GM21717 (cell line): ENCODE data around the gene SPACA9.

Source experiments
- ATAC-seq: cut with Tn5 transposase; IDR thresholded peaks from one replicate; pipeline ENCODE4 v1.9.1; 2021; ENCODE audit warnings: mild to moderate bottlenecking, moderate library complexity; ENCODE audit not compliant: unreplicated experiment

The SPACA9 gene

DNA sequence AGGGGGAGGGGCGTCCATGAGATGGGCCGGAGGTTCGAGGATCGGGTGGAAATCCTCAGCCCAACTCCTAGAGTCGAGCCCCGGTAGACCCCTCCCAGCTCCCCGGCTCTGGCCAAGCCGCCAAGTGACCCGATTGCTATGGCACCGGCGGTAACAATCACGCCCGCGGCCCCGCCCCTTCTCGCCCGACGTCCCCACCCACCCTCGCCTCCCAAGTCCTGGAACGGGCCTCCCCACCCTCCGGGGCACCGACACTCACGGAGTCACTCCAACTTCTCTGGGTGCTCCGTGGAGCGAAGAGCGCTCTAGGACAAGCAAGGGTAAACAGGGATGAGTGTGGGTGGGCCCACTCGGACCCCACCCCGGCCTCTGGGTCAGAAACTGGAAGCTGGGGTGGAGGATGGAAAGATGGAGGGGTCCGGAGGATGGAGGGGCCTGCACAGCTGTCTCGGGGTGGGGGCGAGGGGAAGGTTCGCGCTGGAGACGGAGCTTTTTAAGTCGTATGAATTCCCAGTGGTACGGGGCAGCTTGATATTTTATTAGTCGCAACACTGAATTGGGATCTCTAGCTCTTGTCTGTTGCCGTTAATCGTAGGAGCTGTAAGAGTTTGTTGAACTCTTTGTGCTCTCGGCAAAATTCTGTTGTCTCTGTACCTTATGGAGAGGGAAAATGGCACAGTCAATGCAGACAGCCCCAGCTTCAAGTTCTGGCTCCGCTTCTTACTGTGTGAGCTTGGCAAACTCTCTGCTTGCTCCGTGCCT lies at the start of gene SPACA9:
Gene SPACA9, plus strand, starts transcription at position 204 of the 762 bp plus-strand sequence. CDS start 5,050 bp downstream, outside the sequence.
- no peak for ATAC-seq

DNA sequence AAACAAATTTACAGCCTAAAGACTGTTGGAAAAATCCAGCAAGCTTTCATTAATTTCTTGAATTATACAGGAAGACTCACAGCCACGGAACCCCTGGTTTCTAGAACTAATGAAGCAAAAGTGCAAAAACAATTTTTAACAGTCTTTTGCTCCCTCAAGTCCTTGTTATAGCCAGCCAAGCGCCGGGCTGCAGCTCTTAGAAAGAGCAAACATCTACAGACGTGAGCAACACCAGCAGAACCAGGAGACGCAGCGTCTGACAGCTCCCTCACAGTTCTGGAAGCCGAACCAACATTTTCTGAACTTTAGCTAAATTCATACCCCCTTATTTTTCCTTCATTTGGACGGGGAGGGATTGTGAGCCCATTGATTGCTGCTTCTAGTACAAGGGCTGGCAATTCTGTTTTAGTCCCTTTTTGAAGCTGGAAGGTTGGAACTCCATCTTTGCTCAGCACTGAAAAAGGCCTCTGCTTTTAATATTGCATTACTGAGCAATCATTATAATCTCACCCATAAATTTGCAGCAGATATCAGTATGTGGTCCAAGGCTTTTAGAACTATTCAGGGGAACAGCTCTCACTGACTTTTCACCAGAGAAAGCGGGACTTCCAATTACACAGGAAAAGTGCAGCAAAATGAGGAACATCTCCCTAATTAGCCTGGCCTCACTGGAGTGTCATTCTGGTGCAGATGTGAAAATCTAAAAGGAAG lies 46.4 kb upstream of the SPACA9 start:
- no peak for ATAC-seq

DNA sequence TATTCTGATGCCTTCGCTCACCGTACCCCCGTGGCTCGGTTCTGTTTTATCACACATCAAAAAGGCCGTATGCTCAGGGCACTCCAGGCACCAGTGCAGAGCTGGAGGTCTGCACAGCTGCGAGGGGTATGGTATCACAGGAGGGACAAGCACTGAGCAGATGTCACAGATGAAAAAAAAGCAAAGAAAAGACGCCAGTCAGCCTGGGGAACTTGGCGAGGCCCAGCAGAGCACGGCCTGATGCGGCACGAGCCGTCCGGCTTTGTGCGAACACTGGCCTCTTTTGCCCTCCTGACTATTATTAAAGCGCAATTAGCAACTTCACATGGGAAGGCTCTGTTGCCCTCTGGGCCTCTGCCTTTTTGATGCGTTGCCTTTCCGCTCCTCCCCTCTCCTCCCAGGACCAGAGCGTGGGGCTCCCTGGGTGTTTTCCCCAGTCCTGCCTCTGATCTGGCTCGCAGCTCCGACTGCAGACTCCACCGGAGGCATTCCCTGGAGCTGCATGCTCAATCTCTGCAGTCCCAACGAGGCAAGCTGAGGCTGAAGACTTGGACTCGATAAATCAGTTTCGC lies 45.1 kb upstream of the SPACA9 start:
- ATAC-seq, result no peak

DNA sequence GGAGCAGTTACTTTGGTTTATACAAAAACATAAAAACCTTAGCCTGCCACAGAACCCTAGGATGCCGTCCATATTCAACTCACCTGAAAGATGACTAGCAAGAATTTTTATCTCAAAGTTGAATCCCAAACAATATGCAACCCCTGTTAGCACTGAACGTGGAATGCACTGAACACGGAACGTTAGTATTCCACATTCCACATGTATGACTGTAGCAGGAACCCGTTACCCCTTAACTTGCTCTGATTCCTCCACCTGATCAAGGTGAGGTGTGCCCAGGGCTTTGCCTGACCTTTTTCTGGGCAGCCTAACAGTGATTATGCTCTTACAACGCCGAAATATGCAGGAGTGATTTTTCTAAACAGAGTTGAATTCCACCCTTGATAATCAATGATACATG lies 44.4 kb upstream of the SPACA9 start:
- ATAC-seq, result no peak

DNA sequence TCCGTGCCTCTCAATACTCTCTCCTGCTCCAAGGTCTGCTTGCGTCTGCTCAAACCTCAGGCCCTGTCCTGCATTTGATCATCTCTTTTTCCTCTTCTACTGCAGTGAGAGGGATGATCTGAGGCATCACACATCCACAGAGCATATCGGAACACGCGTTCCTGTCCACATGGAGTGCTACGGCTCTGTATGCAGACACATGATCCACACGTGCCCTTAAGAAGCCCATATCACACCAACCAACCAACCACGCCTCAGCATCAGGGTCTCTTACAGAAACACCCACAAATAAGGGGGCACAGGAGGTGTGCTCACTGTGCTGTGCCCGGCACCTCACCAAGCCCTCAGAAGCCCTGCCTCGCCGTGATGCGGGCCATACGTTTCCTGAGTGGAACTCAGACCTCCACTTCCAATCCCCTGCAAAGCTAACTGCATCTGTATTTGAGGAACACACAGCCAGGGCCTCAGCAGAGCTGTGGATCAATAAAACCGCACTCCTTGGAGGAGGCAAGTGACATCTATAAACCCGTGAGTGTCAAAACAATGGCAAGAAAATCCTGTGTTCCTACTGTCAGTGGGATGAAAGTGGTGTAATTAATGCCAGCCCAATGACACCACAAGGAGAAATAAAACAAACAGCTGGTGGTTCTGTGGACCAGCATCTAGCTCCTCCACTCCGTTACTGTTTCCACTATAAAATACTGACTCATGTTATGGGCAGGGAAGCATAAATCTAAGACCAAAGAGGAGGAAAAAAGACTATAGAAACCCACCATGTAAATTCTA lies 41.0 kb upstream of the SPACA9 start:
- no peak for ATAC-seq

DNA sequence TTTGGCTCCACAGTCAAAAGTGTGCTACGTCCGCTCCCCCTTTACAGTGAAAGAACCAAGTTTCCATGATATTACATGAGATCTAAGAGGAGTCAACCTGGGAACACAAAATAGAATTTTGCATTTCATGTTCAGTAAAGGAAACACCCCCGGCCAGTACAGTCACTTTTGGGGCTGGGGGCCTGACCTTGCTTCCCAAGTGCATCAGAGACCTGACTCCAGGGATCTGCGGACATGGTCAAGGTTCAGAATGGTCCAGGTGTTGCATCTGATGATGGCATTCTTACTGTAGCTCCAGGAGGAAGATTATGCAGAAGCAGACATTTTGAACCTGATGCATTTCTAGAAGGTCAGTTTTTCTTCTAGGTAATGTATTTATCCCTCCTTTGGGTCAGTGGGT lies 40.4 kb upstream of the SPACA9 start:
- no peak for ATAC-seq

DNA sequence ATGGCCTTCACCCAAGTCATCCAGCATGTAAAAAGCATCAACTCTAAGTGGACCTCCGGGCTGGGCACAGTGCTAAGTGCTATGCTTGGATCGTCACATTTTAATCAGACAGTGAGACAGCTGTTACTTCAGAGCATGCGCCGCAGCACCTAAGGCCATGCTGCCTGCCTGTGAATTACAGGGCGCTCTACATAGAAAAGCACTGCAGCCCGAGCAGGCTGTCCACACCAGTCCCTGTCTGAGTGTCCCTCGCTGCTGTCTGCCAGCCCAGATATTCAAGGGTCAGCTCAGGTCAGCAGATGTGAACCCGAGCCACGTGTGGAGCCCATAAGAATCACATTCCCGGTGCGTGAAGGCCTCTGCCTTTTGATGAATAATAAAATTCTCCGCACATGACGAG lies 37.7 kb upstream of the SPACA9 start:
- no peak for ATAC-seq

DNA sequence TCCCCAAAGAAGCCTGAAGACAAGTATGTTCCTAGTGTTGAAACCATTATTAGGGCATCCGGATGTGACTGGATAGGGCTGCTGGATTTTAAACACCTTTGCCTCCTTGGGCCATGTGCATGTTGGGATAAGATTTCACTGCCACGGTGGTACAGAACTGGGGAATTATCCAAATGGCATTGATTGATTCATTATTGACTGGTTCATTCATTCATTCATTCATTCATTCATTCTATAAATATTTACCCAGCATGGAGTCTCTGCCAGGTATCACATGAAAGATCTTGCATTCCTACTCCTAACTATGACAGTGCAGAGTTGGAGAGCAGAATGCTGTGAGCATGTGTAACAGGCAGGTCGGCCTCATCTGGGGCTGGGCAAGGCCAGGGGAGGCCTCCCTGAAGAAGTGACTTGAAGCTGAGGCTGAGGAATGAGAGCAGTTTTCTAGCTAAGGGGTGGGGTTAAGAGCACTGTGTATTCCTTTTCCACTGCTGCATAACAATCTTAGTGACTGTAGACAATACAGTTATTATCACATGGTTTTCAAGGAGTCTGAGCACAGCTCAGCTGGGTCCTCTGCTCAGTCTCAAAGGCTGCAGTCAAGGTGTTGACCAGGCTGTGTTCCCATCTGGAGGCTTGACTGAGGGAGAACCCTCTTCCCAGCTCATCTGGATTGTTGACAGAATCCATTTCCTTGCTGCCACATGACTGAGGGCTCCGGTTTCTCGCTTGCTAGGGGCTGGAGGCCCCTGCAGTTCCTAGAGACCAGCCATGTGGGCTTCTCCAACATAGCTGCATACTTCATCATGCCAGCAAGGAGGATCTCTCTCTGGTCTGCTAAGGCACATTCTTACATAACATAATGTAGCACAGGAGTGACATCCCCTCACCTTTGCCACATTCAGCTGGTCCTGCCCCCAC lies 36.3 kb upstream of the SPACA9 start:
- no peak for ATAC-seq

DNA sequence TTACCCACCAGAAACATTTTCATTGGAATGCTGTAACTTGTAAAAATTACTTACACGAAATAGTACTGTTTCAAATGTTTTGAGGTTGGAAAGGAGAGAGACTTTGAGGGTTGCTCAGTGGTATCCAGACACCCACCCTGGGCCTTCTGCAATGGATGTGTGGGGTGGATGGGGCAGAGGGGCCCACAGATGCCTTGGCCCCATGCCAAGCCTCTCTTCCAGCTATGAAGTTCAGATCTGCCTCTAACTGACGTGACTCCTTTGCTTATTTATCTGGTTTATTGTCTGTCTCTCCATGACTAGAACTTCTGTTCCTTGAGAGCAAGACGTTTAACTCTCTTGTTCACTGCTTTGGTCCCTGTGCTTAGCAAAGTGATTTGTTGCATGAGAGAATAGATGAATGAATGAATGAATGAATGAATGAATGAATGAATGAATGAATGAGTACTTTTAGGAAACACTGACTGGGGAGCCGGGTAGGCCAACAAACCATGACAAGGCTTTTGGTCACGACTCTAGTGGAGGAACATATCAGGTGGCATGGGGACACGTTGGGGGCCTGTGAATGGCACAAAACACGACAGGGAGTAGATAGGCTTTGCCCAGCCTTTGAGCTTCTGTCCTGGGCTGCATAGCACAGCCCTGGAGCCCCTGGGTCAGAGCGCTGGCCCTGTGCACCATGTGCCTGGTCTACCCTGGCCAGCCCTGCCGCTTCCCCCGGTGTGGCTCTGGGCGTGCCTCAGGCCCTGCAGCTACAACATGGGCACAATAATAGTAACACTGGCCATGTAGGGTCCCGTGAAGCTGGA lies 32.4 kb upstream of the SPACA9 start:
- ATAC-seq, result no peak

DNA sequence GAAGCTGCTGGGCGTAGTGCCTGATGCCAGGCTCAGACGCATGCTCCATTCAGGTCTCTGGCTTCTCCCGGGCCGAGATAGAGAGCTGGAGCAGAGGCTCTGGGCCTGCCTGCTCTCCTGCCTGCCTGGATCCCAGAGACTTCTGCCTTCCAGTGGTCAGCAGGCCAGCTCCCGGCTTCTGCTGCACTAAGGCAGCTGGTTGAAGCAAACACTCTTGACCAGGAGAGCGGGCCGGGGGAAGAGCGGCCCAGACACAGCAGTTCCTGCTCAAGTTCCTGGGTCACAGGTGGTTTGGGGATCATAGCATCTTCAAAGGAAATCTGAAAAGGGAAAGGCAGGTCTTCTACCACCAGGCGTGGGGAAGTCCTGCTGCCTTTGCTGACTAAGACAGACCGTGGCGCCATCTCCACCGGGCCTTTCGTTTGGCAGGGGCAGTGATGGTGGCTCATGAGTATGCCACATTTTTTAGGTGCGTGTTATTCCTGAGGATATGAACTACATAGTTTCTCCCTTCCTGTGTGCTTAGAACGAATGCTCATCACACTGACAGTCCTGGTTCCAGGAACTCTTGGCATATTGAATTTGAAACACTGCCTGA lies 31.7 kb upstream of the SPACA9 start:
- ATAC-seq, result no peak

DNA sequence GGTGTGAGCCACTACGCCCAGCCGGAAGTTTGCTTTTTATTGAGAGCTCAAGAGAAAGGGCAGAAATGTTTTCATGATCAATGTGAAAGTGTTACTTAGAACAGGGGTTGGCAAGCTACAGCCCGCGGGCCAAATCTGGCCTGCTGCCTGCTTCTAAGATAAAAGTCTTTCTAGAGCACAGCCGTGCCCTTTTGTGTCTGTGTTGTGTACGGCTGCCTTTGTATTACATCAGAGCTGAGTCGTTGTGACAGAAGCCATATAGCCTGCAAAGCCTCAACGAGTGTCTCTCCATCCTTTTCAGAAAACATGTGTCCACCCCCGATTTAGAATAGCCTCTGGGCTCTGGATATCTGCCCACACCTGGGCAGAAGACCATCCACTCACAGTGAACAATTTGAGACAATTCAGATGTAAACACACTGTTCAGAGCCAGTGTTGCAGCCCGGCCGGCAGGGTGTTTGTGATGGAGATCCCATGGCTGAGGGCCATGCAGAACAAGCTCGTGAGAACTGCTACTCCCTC lies 29.5 kb upstream of the SPACA9 start:
- ATAC-seq, result no peak

DNA sequence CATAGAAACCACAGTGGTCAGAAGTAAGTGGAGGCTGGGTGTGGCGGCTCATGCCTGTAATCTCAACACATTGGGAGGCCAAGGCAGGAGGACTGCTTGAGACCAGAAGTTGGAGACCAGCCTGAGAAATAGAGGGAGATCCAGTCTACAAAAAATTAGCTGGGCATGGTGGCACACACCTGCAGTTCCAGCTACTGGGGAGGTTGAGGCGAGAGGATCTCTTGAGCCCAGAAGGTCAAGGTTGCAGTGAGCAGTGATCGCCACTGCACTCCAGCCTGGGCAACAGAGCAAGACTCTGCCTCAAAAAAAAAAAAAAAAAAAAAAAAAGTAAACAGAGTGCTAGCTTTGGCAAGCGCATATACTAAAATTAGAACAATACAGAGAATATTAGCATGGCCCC lies 25.2 kb upstream of the SPACA9 start:
- ATAC-seq, result no peak

DNA sequence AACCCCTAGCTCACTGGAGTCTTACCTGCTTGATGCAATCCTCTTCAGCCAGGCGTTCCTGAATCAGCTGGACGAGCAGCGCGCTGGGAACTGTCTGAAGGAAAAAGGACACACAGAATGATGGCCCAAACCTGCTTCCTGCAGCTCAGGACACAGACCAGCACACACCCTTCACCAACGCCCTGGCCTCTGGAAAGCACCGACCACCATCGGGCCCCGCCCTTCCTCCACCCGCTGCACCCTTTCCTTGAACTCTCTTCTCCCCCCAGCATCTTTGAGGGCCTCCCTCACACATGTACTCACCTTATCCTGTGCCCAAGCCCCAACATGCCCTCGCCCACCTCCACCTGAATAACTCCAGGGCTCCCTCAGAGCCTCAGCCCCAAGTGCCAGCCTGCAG lies 23.9 kb upstream of the SPACA9 start:
- no peak for ATAC-seq

DNA sequence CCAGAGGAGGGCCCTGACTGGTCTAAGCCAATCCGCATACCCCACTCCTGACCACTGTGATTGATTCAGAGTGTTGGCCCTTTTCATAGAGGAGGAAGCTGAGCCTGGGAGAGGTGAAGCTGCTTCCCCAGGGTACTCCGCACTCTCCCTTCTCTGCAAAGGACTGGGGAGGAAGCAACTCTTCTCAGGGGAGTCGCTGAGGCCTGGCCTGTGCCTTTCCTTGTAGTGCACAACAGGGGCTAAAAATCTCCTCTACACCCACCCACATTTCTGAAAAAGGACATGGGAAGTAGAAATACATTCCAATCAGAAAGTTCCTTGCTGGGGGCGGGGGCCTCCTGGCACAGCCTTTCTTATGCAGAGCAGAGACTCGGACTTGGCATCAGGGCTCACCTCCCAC lies 22.8 kb upstream of the SPACA9 start:
- ATAC-seq, result no peak

DNA sequence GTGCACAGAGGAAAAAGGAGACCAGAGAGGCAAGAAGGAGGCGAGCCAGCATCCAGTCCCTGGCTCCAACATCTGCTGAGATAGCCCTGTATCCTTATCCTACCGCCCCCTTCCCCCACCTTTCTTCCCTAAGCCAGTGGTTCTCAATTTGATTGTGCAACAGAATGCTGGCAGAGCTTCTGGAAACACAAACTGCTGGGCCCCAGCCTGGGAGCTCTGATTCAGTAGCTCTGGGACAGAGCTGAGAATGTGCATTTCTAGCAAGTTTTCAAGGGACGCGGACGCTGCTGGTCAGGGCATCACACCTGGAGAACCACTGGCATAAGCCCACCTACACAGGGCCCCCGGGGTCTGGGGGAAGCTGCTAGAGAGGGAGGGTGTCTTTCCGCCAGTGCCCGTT lies 21.7 kb upstream of the SPACA9 start:
- no peak for ATAC-seq

DNA sequence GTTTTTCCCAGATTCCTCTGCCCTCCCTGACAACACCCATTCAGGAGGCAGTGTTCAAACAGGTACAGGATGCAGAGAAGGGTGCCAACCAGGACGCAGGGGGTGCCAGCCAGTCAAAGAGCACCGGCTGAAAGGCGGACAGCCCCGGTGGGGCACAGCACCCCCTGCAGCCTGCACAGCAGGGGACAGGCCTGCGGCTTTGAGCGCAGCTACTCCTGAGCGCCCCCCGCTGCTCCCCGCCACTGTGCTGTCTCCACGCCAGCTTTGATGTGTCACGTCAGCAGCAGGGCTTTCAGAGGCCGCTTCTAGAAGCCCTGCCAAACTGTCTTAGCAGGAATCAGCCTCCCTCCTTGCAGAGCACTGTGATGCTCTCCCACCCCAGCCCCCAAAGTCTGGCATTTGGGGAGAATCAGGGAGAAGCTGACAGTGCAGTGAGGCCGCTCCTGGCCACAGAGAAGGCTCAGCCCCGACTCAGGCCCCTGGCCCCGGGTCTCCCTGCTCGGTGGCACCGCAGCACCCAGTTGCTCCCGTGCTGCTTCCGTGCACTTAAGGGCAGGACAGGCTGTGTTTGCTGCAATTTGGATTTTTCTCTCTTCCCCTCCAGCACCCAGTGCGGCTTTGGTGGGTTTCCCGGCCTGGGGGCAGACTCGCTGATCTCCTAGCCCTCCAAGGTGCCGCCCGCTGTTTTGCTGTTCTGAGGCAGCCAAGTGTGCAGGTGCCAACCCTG lies 20.9 kb upstream of the SPACA9 start:
- ATAC-seq, result no peak

DNA sequence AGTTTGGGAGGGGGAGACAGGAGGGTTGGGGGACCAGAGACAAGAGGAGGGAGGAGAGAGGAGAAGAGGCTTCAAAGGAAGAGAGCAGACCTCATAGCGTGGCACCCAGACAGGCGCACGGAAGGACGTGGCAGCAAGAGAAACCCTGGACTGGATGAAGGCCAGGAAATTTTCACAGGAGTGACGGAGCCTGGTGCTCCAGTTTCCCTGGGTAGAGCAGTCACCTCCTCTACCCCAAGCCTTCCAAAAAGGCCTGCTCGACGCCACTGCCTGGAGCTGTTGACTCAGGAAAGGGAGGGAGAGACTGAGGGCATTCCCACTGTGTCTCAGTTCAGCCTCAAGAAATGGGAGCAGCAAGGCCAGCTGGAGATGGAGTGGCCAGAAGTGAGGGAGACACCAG lies 19.9 kb upstream of the SPACA9 start:
- no peak for ATAC-seq

DNA sequence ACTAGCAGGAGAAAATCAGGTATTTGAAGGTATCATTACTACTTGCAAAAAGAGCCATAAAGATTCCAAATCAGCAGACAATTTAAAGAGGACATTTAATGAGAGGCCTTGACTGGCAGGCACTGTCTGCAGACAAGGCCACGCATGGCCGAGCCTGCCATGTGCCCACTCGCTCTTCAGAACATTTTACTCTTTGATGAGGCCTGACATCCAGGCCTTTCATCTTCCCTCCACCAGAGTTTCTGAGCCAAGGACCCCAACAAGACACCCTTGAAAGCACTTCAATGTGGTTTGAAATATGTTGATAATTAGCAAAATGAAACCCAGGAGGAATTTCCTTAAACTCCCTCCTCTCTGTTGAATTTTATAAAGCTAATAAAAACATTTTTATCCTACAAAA lies 17.0 kb upstream of the SPACA9 start:
- ATAC-seq, result no peak
